Glomerular visceral epithelial cell (primary cell): ENCODE data around the gene PARP2.
"Not testable (repeated sequence)": the region's sequence is repeated elsewhere in the genome, so short reads cannot be mapped to it uniquely, and the experiment has no call there.

Experiments used
- DNase-seq: peaks from one replicate; pipeline ENCODE4 v3.0.0-alpha.2; 2016; ENCODE audit errors: extremely low spot score

Gene PARP2

DNA sequence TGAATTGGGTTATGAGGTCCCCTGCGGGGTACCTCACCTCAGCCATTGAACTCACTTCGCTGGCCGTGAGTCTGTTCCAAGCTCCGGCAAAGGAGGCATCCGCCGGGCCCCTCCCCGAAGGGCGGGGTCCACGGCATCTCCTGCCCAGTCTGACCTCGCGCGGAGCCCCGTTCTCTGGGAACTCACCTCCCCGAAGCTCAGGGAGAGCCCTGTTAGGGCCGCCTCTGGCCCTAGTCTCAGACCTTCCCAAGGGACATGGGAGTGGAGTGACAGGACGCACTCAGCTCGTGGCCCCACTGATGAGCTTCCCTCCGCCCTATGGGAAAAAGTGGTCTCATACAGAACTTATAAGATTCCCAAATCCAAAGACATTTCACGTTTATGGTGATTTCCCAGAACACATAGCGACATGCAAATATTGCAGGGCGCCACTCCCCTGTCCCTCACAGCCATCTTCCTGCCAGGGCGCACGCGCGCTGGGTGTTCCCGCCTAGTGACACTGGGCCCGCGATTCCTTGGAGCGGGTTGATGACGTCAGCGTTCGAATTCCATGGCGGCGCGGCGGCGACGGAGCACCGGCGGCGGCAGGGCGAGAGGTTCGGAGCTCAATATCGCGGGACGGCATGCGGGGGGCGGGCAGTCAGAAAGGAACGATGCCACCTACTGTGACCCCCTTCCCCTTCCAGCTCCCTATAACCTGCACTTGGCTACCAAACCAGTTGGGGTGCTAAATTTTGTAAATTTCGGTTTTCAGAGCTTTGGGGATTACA lies at the start of gene PARP2:
PARP2 (plus strand) TSS at position 544 of the 770 bp plus-strand sequence; CDS start at position 551, 7 bp downstream.
- peak; percentile 100 for DNase-seq

- DNase-seq = no peak
Observed at GRCh38 chr14:20294636-20295035, 48.8 kb upstream of the PARP2 start.

- DNase-seq = peak; percentile 62
Observed at GRCh38 chr14:20295067-20295466, 48.4 kb upstream of the PARP2 start.

DNA sequence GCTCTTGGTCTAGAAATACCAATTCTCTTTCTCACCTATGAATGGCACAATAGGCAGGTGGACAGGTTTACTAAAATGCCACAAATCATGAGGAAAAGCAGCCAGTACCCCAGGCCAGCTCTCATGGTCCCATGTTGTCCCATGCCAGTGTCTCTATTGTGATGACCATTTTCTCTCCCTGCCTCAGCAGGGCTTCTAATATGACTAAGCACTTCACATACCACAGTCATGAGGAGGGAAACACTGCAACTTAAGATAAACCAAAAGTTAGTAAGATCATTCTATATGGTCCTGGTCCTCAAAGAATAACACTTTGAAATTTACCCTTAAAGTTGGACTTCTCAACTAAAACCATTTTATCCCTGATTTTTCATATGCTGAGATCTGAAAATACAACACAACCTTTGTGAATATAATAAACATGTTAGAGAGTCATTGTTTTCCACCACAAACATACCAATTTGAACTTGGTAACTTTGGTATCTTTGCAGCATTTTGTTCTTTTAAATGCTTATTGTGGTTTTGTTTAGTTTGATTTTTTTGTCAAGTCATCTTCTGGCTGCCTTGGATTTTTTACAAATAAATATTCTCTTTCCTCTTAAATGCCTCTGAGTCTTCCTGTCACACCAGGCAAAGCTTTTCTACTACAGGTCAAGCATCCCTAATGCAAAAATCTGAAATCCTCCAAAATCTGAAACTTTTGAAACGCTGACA lies 41.2 kb upstream of the PARP2 start:
- no peak for DNase-seq

DNA sequence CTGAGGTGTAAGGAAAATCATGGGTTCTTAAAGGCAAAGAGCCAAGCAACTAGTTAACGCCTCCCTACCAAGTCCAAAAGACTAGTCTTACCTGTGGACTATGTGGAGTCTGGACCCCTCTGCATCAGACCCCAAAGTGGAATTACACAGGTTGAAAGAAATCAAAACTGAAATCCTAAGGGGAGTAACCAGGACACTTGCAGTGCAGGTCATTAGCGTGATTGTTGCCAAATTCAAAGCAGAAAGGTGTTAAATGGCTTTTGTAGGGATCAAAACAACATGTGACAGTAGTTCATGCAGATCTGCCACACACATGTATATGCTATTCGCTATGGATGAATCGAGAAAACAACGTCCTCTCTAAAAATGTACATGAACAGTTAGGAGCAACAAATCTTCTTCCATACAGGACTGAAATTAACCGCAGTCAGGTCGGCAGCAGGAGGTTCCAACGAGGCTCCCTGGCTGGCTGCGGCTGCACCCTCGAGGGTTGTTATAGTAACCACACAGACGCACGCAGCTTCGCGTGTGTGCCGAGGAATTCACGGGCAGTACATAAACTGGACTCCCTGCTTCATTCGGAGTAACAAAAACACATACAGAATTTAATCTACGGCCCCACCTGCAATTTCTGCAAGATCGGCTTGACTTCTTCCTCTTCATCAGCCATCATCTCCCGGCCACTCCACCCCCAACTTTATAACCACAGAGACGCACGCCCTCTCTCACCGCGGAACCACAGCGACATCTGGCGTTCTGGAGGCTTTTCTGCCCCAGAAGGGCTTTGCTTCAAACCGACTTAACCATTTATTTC lies 38.0 kb upstream of the PARP2 start, which contains the start of gene TTC5:
TTC5 (minus strand) TSS at position 687 of the 814 bp plus-strand sequence; CDS start at position 673, 14 bp downstream.
- DNase-seq = peak; percentile 88

- DNase-seq = no peak
Observed at GRCh38 chr14:20306079-20306423, 37.4 kb upstream of the PARP2 start.

- no peak for DNase-seq
Observed at GRCh38 chr14:20314026-20314425, 29.4 kb upstream of the PARP2 start.

- no peak for DNase-seq
Observed at GRCh38 chr14:20317720-20318119, 25.7 kb upstream of the PARP2 start.

DNA sequence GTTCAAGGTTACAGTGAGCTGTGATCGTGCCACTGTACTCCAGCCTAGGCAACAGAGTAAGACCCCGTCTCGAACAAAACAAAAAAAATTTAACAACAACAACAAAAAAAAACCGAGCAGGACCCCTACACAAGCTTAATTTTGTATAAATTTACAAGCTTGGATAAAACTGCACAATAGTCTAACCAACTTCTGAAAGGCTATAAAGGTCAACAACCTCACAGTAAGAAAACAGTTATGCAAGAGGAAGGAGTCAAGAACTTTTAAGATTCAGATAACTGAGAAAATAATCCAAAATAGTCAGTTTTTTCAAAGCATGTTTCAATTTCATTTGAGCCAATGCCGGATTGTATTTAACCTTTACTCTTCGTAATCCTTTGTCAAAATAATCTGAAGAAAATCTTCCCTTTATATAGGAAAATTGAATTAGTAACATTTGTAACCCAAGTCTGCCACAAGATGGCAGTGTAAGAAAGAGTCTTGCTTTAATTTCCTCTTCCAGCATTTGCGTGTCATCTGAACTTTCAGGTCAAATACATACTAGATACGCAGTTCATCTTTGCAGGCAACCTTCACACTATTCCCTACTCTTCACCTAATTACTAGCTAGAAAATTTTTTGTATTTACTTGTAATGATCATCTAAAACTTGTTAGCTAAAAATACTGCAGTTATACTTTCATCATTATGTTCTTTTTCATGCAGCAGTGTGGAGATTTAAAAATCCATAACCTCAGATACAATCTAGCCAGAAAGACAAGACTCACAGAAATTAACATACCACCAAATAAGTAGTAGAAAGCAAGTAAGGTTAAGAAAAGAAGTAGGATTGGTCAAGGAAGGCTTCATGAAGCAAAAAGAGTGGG lies 16.2 kb upstream of the PARP2 start:
- DNase-seq = peak; percentile 67

DNA sequence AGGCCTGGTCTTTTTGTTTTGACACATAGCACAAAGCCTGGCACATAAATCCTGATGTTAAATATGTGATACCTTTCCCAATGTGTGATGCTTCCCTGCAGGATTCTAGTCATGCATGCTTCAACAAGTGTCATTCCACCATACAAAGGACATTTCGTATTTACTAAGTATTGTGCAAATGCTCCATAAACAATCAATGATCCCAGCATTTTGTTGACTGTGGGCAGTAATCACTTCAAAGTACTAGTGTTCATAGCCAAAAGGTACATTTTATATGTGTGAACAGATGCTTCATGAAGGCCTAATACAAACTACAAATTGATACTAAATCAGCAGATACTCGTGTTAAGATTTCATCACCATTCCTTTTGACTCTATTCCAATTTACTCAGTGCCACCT lies 14.7 kb upstream of the PARP2 start:
- no peak for DNase-seq

GRCh38 chr14:20329355-20329754 lies 14.1 kb upstream of the PARP2 start:
- DNase-seq = no peak

DNA sequence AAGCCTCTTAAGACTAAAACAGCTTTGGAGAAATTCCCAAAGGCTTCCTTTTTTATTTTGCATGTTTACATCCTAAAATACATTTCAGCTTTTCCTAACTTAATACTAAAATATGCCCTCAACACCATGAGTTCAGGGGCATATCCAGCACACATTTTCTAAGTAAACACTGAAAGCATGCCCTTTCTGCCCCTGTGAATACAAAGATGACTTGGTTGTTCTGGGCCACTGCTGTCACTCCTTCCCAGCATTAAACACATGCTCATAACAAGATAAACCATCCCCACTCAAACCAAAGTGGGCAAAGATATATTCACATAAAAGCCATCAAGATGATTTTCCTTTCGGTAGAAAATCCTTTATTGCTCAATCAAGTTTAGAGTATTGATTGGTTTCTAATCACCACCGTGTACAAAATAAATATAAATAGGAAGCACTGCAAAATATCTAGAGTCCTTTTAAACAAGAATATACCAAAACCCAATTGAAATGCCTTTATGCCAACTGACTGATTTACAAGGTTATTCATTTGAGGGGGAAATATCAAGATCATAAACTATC lies 12.3 kb upstream of the PARP2 start:
- no peak for DNase-seq

DNA sequence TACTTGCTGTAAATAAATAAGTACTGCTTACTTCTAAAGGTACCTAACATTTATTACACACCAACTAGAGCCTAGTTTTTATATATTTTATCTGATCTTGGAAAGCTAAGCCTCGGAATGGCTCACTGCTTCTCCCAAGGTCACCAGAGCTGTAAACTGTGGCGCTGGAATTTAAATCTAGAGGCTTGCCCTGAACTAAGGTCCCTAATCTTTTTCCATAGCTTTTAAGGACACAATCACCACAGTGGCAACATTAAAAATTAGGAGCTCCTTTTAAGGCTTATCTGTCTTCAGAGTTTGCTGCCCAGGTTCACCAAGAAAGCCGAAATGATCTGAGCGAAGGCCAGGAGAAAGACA lies 11.0 kb upstream of the PARP2 start:
- peak; percentile 13 for DNase-seq

DNA sequence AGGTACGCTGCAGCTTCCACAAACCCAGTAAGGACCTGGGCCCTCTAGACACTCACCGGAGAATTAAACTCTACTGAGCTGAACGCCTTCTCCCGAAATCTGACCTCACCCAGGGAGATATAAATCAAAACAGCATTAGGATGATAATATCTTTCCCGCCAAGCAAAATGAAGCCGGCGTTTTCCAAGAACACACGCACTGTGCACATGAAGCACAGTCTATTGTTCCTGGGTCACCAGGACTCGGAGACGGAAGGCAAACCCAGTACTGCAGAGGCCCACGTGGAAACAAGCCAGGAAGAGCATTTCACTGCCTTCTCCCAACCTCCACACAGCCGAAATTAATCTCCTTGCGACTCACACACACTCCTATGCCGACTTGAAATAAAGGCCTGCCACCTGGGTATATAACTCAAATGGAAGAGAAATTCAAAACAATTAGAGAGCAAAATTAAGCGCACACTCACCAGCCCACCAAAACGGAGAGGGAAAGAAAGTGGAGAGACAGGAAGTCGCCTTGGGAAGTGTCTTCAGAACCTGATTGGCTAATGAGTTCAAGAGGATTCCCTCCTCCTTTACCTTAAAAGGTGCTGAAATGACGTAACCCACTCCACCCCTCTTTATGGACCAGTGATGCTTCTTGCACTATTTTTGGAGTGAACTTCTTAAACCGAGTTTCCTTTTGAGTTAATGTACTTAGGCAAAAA lies 10.5 kb upstream of the PARP2 start, which contains the start of gene CCNB1IP1:
CCNB1IP1 (minus strand) TSS at position 492 of the 706 bp plus-strand sequence. CDS start 16,756 bp downstream, outside the sequence.
- DNase-seq = peak; percentile 83

DNA sequence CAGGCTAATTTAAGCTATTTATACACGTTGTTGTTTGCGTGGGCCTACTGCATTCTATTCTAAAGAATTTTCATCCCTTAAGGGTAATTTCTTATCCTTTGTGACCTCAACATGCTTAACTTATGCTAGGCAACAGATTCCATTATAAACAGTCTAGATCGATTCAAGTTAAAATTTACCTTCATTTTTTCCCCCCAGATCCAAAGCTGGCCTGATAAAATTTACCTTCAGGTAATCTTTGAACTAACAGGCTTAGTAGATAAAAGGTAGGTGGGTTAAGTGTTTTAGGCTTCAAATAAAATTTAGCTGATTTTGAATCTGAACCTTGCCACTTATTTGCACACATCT lies 10.0 kb upstream of the PARP2 start:
- DNase-seq = no peak

- DNase-seq = no peak
Observed at GRCh38 chr14:20334017-20334416, 9.4 kb upstream of the PARP2 start.

- DNase-seq = not testable (repeated sequence)
Observed at GRCh38 chr14:20341032-20341431, 2.4 kb upstream of the PARP2 start.

- no peak for DNase-seq
Observed at GRCh38 chr14:20341646-20342045, 1.8 kb upstream of the PARP2 start.

GRCh38 chr14:20343862-20344220 lies 406 bp downstream of the PARP2 start:
- peak; percentile 25 for DNase-seq

GRCh38 chr14:20345366-20345765 lies 1.9 kb downstream of the PARP2 start:
- DNase-seq = no peak

- DNase-seq = no peak
Observed at GRCh38 chr14:20346713-20347112, 3.3 kb downstream of the PARP2 start.
